22Rv1 (cell line): Measurements from ENCODE around the gene CLCF1.

Experiments
- ZFX ChIP-seq: fragments of 450-650 bp; IDR thresholded peaks from 2 replicates; pipeline ENCODE4 v1.6.1; 2017; ENCODE audit warnings: antibody characterized with exemption, borderline replicate concordance
- TF ChIP-seq, protein P1 (sequence below): fragments of 450-650 bp; IDR thresholded peaks from 2 replicates; pipeline ENCODE4 v1.5.1; 2017; ENCODE audit warnings: mild to moderate bottlenecking

DNA sequence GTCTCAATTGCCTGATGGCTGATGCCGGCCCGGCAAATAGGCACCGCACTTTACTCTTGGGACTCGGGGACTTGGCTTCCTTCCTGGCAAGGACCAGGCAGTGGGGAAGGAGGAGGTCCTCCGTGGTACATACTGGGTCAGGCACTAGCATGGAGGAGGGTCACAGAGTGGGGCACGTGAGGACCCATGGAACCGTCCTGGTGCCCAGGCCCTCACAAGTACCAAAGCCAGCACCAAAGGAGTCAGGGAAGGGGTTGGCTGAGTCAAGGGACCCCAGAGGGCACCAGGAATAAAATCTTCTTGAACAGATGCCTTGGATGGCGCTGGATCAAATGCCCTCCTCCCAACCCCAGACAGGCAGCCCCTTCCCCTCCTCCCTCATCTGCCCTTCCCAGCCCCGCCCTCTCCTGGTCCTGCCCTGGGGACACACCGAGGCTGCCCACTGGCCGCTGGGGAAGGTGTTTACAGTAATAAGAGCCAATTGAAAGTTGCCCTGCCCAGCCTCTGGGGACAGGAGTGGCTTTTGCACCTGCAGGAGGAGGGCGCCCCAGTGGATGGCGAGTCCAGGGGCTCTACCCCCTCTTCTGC lies 36.5 kb upstream of the CLCF1 start:
- TF ChIP-seq, protein P1, sequence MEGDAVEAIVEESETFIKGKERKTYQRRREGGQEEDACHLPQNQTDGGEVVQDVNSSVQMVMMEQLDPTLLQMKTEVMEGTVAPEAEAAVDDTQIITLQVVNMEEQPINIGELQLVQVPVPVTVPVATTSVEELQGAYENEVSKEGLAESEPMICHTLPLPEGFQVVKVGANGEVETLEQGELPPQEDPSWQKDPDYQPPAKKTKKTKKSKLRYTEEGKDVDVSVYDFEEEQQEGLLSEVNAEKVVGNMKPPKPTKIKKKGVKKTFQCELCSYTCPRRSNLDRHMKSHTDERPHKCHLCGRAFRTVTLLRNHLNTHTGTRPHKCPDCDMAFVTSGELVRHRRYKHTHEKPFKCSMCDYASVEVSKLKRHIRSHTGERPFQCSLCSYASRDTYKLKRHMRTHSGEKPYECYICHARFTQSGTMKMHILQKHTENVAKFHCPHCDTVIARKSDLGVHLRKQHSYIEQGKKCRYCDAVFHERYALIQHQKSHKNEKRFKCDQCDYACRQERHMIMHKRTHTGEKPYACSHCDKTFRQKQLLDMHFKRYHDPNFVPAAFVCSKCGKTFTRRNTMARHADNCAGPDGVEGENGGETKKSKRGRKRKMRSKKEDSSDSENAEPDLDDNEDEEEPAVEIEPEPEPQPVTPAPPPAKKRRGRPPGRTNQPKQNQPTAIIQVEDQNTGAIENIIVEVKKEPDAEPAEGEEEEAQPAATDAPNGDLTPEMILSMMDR = 0 out of 2 replicates have a peak, but pooled peaks have one; percentile 16
- no peak for TF ChIP-seq ZFX
